Measurements from ENCODE around the gene DCAF12.

Gene DCAF12

GRCh38 chr9:34169125-34169524 is 42.6 kb upstream of the DCAF12 start:
- POLR2A ChIA-PET: interaction anchor here (1.0 to 3.2 kb wide), 2 partner anchors 10 to 11 kb away, joined by 3 to 14 read pairs; partner anchors contain the start of gene UBAP1
- H3K9me3 ChIP-seq (ENCODE audit: control insufficient read depth, insufficient read depth, low read depth, low read length): no peaks in the 10 kb centered on the region
- H3K36me3 ChIP-seq (ENCODE audit: control insufficient read depth in 2 of 2, insufficient read depth in 1 of 2, low read length in 2 of 2): no peaks in the 10 kb centered on the region
- no peak overlapping the region for H3K27ac ChIP-seq (ENCODE audit: extremely low read depth, low read depth, low read length)
- CTCF ChIA-PET: interaction anchor here (0.7 kb wide), 1 partner anchor 8 kb away, joined by 3 read pairs; no protein-coding TSS in a partner anchor
- no peak for TF ChIP-seq ZBTB48 (tag by site-specific recombination; IDR thresholded peaks at IDR 0.05)
- no peaks in the 10 kb centered on the region for H3K4me1 ChIP-seq (ENCODE audit: control insufficient read depth, insufficient read depth, low read length)
- no peak overlapping the region for H3K4me3 ChIP-seq (ENCODE audit: low read depth, low read length)

DNA sequence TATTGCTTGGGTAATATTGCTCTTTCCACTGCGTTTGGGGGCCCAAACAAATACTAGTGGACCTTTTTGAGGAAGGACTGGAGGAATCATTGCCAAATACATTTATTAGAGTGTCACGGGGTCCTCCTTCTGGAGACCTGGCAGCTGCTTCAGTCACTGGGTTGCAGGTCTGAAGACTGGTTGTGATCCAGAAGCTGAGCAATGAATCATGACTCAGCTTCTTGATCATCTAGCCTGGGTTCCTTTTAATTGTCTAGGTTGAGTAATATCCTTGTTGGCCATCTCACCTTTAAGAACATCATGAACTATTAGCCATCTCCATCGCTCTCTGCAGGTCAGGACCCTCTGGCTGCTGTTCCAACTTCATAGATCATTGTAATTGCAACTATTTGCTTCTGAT is 36.9 kb upstream of the DCAF12 start:
- Histone ChIP-seq H3K27ac (ENCODE audit: extremely low read depth, low read depth, low read length) (no peak overlapping the region), H3K4me1 (ENCODE audit: control insufficient read depth, insufficient read depth, low read length) (no peaks in the 10 kb centered on the region), H3K36me3 (ENCODE audit: control insufficient read depth in 2 of 2, insufficient read depth in 1 of 2, low read length in 2 of 2) (no peaks in the 10 kb centered on the region), H3K4me3 (ENCODE audit: low read depth, low read length) (no peak overlapping the region), H3K9me3 (ENCODE audit: control insufficient read depth, insufficient read depth, low read depth, low read length) (no peaks in the 10 kb centered on the region)
- CTCF ChIA-PET: interaction anchor here (1.1 to 1.3 kb wide), 2 partner anchors 89 to 90 kb away, joined by 3 to 4 read pairs; no protein-coding TSS in a partner anchor
- TF ChIP-seq ZNF600 (tag by site-specific recombination; IDR thresholded peaks at IDR 0.05): no peak
- no peak for TF ChIP-seq ZNF571 (tag by site-specific recombination; IDR thresholded peaks at IDR 0.05)
- no peak for TF ChIP-seq REPIN1 (tag by site-specific recombination; IDR thresholded peaks at IDR 0.05; ENCODE audit: low read depth)
- TF ChIP-seq ZNF114 (tag by site-specific recombination; IDR thresholded peaks at IDR 0.05): no peak
- no peak for TF ChIP-seq REST (tag by site-specific recombination; IDR thresholded peaks at IDR 0.05)
- TF ChIP-seq ZNF274 (IDR thresholded peaks at IDR 0.05; ENCODE audit: low read length): no peak
- TF ChIP-seq ZNF274 (tag by site-specific recombination; IDR thresholded peaks at IDR 0.05; ENCODE audit: borderline replicate concordance): no peak
- no peak for TF ChIP-seq ZBTB20 (tag by site-specific recombination; IDR thresholded peaks at IDR 0.05)
- TF ChIP-seq ZNF670 (tag by site-specific recombination; IDR thresholded peaks at IDR 0.05; ENCODE audit: low read depth): no peak
- TF ChIP-seq, protein P1, sequence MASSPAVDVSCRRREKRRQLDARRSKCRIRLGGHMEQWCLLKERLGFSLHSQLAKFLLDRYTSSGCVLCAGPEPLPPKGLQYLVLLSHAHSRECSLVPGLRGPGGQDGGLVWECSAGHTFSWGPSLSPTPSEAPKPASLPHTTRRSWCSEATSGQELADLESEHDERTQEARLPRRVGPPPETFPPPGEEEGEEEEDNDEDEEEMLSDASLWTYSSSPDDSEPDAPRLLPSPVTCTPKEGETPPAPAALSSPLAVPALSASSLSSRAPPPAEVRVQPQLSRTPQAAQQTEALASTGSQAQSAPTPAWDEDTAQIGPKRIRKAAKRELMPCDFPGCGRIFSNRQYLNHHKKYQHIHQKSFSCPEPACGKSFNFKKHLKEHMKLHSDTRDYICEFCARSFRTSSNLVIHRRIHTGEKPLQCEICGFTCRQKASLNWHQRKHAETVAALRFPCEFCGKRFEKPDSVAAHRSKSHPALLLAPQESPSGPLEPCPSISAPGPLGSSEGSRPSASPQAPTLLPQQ (tag by site-specific recombination; IDR thresholded peaks at IDR 0.05): no peak
- TF ChIP-seq GLI2 (tag by site-specific recombination; IDR thresholded peaks at IDR 0.05; ENCODE audit: borderline replicate concordance, low read depth): no peak
- TF ChIP-seq ZNF585B (tag by site-specific recombination; IDR thresholded peaks at IDR 0.05): no peak
- no peak for TF ChIP-seq ZFP37 (tag by site-specific recombination; IDR thresholded peaks at IDR 0.05)
- POLR2A ChIA-PET: interaction anchor here (1.0 to 1.6 kb wide), 3 partner anchors 9 to 36 kb away, joined by 3 to 4 read pairs (median 4); partner anchors contain the start of gene UBAP1

- ChIA-PET POLR2A (interaction anchor here (0.5 to 2.4 kb wide), 4 partner anchors 10 to 212 kb away, joined by 3 to 6 read pairs (median 4); partner anchors contain the start of gene UBAP1), CTCF (interaction anchor here (1.0 to 1.2 kb wide), 2 partner anchors 8 to 32 kb away, joined by 3 read pairs; no protein-coding TSS in a partner anchor)
- H3K27ac ChIP-seq (ENCODE audit: extremely low read depth, low read depth, low read length): no peak overlapping the region
- TF ChIP-seq ZNF366 (tag by site-specific recombination; conservative IDR thresholded peaks at IDR 0.05) (peak; percentile 43; the same call in 1 of the 2 replicates), ZNF341 (tag by site-specific recombination; IDR thresholded peaks at IDR 0.05; ENCODE audit: low read depth) (peak; percentile 69), ZNF335 (tag by site-specific recombination; conservative IDR thresholded peaks at IDR 0.05) (0 out of 2 replicates have a peak, but pooled peaks have one; percentile 20), EGR2 (tag by site-specific recombination; IDR thresholded peaks at IDR 0.05; ENCODE audit: low read depth) (no peak), ZNF645 (tag by site-specific recombination; IDR thresholded peaks at IDR 0.05) (no peak), GLIS2 (tag by site-specific recombination; IDR thresholded peaks at IDR 0.05) (no peak), ZNF394 (tag by site-specific recombination; IDR thresholded peaks at IDR 0.05; ENCODE audit: borderline replicate concordance) (peak; percentile 28; the same call in 1 of the 2 replicates), SP3 (tag by site-specific recombination; IDR thresholded peaks at IDR 0.05) (peak; percentile 43)
- TF ChIP-seq, protein P2, sequence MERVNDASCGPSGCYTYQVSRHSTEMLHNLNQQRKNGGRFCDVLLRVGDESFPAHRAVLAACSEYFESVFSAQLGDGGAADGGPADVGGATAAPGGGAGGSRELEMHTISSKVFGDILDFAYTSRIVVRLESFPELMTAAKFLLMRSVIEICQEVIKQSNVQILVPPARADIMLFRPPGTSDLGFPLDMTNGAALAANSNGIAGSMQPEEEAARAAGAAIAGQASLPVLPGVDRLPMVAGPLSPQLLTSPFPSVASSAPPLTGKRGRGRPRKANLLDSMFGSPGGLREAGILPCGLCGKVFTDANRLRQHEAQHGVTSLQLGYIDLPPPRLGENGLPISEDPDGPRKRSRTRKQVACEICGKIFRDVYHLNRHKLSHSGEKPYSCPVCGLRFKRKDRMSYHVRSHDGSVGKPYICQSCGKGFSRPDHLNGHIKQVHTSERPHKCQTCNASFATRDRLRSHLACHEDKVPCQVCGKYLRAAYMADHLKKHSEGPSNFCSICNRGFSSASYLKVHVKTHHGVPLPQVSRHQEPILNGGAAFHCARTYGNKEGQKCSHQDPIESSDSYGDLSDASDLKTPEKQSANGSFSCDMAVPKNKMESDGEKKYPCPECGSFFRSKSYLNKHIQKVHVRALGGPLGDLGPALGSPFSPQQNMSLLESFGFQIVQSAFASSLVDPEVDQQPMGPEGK (tag by site-specific recombination; IDR thresholded peaks at IDR 0.05): peak; percentile 77
Observed at GRCh38 chr9:34158362-34158869, 31.9 kb upstream of the DCAF12 start.

More at GRCh38 chr9:34158362-34158869, 31.9 kb upstream of the DCAF12 start:
- Histone ChIP-seq H3K4me1 (ENCODE audit: control insufficient read depth, insufficient read depth, low read length) (no peaks in the 10 kb centered on the region), H3K4me3 (ENCODE audit: low read depth, low read length) (no peak overlapping the region), H3K9me3 (ENCODE audit: control insufficient read depth, insufficient read depth, low read depth, low read length) (no peaks in the 10 kb centered on the region), H3K36me3 (ENCODE audit: control insufficient read depth in 2 of 2, insufficient read depth in 1 of 2, low read length in 2 of 2) (no peaks in the 10 kb centered on the region)
